ENCODE results near the gene DEPDC7.
A peak's percentile ranks its signal among the peaks of the same experiment; 100 is the strongest.
"Not testable (repeated sequence)": the region's sequence is repeated elsewhere in the genome, so short reads cannot be mapped to it uniquely, and the experiment has no call there.

DEPDC7 gene

GRCh38 chr11:33027233-33027632, 11.6 kb downstream of the DEPDC7 start:
- DNase-seq, result no peak

- no peak for DNase-seq
Observed at GRCh38 chr11:33027846-33028536, 12.3 kb downstream of the DEPDC7 start.

DNA sequence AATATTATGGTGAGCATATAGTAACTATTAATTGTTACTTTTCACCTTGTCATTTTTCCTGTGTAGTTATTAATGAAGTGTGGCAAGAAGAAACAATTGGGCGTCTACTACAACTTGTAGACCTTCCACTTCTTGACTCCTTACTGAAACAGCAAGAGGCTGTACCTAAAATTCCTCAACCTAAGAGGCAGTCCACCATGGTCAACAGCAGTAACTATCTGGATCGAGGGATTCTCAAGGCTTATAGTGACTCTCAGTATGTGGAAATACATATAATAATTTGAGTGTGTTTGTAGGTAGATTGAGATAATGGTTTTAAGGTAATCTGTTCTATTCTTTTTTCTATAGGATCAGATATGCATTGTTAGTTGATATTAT, 12.8 kb downstream of the DEPDC7 start:
- no peak for DNase-seq

GRCh38 chr11:33029218-33029617, 13.5 kb downstream of the DEPDC7 start:
- DNase-seq, result not testable (repeated sequence)

- DNase-seq, result no peak
Observed at GRCh38 chr11:33033493-33033892, 17.8 kb downstream of the DEPDC7 start.

- no peak for DNase-seq
Observed at GRCh38 chr11:33035011-33035410, 19.3 kb downstream of the DEPDC7 start.

GRCh38 chr11:33039274-33040032, 23.8 kb downstream of the DEPDC7 start, which contains the start of gene TCP11L1:
TSS of gene TCP11L1 (plus strand) at chr11:33039572. CDS start at chr11:33043774, 4,202 bp downstream.
- DNase-seq, result peak; percentile 73

DNA sequence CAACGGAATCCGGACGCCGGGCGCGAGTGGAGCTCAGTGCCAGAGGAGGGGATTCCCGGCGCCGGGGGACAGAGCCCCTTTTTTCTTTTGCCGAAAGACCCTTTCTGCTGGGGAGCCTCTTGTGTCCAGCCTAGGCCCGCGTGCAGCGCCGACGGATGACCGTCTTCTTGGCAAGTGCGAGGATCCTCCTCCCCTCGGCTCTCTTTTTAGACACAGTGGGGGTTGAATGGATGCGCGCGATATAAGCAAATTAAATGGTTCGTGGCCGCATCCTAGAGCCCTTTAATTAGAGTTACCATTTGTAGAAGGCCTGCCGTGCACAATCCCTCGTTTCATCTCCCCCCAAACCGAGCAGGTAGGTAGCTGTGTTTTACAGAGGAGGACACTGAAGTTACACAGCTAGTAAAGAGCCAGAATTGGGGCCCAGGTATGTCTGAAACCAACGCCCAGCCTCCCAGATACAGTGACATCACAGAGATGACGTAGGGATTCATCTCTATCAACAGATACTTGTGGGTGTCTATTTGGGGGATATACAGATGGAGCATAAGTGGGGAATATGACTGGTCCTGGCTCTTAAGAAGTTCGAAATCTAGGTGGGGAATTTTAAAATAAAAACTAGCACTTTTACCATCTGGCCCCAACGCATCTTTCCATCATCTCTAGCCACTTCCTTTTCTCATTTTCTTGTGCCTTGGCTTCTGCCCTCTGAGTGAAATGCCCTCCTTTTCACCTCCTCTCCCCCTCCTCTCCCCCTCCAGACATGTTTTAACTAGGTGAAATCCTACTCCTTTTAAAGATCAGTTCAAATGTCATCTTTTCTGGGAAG, 24.6 kb downstream of the DEPDC7 start:
- DNase-seq, result no peak

GRCh38 chr11:33040862-33041453, 25.3 kb downstream of the DEPDC7 start:
- DNase-seq, result no peak

- DNase-seq, result no peak
Observed at GRCh38 chr11:33043221-33043830, 27.6 kb downstream of the DEPDC7 start.

GRCh38 chr11:33044285-33044756, 28.6 kb downstream of the DEPDC7 start:
- no peak for DNase-seq

GRCh38 chr11:33045551-33046255, 30.0 kb downstream of the DEPDC7 start:
- no peak for DNase-seq

DNA sequence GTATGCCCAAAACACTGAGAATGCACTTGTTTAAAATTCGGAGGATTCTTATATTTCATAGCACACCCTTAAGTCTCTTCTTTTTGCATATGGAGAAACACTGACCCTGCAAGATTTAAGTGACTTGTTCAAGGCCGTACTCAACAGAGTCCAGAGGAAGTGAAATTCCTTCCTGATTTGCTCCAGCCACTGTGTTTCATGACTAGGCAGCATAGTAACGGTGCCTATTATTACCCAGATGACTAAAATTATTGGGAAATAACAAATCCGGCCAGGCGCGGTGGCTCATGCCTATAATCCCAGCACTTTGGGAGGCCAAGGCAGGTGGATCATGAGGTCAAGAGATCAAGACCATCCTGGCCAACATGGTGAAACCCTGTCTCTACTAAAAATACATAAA, 33.0 kb downstream of the DEPDC7 start:
- not testable (repeated sequence) for DNase-seq

DNA sequence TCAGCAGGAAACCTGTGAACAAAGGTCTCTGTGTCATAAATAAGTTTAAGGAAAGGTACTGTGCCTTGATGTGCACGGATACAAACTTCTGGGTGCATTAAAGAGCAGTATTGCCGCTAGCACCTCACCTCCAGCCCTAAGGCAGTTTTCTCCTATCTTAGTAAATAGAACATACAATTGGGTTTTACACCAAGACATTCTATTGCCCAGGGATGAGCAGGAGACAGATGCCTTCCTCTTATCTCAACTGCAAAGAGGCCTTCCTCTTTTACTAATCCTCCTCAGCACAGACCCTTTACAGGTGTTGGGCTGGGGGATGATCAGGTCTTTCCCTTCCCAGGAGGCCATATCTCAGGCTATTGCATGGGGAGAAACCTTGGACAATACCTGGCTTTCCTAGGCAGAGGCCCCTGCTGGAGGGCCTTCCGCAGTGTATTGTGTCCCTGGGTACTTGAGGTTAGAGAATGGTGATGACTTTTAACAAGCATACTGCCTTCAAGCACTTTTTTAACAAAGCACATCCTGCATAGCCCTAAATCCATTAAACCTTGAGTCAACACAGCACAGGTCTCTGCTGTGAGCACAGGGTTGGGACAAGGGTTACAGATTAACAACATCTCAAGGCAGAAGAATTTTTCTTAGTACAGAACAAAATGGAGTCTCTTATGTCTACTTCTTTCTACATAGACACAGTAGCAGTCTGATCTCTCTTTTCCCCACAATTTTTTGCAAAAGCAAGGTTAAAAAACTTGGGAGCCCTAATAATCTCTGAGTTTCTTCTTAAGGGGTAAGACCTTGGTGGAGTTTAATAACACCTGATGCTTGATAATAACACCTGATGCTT, 34.1 kb downstream of the DEPDC7 start:
- not testable (repeated sequence) for DNase-seq

DNA sequence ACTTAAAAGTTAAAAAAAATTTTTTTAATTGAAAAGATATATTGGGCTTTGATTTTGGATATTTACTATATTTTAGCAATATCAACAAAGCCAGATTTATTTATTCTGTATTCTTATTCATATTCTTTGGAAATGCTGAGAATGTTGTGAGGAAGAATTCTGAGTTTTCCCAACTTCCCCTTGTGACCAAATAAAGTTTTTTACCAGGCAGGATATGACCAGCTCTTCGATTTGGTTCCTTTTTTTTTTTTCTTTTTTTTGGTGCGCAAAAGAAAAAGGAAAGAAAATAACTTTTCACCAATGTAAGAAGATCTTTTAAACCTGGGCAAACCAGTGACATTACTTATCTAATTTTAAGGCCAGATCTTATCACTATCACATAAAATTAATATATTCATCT, 36.6 kb downstream of the DEPDC7 start:
- DNase-seq, result no peak

GRCh38 chr11:33055375-33055774, 39.7 kb downstream of the DEPDC7 start:
- DNase-seq, result no peak

DNA sequence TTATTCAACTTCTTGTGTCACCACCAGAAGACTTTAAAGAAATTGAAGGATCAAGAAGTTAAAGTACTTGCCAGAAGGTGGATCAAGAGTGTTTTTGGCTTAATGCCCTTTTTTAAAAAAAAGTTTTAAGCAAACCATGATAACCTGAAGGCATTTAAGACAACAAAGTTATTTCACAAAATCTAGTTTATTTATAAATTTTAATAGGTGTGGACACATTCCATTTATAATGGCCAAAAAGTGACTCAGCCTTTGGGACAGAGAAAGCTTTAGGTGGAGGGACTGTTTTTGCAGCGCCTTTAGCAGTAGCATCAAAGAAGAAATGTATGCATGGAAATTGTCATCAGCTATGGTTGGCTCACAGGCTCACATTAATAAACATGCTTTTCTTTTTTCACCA, 41.6 kb downstream of the DEPDC7 start:
- no peak for DNase-seq

GRCh38 chr11:33059331-33060007, 43.8 kb downstream of the DEPDC7 start:
- no peak for DNase-seq

DNA sequence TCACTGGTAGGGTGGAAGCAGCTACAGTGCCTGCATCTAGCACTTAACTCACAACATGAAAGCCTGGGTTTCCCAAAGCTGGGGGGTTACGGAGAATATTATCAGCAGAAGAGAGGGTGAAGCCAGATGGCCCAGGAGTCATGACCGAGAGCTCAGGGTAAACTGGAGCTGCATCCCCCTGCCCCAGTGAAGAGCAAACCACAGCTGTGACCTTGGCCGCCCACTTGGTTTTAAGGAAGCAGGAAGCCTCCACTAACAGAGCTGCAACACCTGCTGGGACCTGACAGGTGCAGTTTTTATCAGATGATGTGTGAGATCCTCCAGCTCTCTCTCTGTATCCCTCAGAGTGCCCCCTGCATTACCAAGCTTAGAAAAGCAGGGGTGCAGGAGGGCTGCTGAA, 44.6 kb downstream of the DEPDC7 start:
- DNase-seq, result no peak

DNA sequence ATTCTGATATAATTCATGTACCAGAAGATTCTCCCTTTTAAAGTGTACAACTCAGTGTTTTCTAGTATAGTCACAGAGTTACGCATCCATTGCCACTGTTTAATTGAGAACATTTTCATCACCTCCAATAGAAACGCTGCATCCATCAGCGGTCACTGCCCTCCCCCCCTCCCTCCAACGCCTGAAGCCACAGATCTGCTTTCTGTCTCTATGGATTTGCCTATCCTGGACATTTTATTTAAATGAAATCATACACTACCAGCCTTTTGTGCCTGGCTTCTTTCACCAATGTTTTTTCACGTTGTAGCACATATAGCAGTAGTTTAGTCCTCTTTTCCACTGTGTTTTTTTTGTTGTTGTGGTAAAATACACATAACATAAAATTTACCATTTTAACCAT, 46.5 kb downstream of the DEPDC7 start:
- DNase-seq, result no peak

Measured in 8988T (cell line).